ENCODE results near the gene APOE.

Gene APOE

DNA sequence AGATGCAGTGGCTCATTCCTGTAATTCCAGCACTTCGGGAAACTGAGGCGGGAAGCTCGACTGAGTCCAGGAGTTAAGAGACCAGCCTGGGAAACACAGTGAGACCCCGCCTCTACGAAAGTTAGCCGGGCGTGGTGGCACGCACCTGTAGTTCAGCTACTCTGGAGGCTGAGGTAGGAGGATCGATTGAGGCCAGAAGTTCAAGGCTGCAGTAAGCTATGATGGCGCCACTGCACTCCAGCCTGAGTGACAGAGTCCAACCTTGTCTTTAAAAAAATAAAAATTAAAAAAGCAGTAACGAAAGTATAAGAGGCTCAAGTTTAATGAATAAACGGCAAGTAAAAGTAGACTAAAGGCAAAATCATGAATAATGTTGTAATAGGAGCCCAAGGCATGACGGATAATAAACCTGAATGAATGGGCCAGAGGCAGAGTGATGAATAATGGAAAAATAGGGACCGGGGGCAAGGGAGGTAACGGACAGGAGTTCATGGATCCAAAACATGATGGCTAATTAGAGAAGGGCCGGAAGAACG is 15.7 kb upstream of the APOE start:
- Histone ChIP-seq H3K27me3 (no peaks in the 10 kb centered on the region), H3K4me1 (peaks cover 0 to 27% (median 21%) of the 10 kb centered on the region in 4 donors), H3K36me3 (peaks cover 42 to 61% (median 46%) of the 10 kb centered on the region in 3 donors), H3K27ac (peak overlapping the region; percentile 86 to 90), H3K4me3 (peak overlapping the region; percentile 54 to 68), H3K9me3 (no peaks in the 10 kb centered on the region)
- no peak for DNase-seq
- intact Hi-C loops (cut with DNase I; ENCODE audit: low total_unique reads), result no loop called here
- TF ChIP-seq, protein P1, sequence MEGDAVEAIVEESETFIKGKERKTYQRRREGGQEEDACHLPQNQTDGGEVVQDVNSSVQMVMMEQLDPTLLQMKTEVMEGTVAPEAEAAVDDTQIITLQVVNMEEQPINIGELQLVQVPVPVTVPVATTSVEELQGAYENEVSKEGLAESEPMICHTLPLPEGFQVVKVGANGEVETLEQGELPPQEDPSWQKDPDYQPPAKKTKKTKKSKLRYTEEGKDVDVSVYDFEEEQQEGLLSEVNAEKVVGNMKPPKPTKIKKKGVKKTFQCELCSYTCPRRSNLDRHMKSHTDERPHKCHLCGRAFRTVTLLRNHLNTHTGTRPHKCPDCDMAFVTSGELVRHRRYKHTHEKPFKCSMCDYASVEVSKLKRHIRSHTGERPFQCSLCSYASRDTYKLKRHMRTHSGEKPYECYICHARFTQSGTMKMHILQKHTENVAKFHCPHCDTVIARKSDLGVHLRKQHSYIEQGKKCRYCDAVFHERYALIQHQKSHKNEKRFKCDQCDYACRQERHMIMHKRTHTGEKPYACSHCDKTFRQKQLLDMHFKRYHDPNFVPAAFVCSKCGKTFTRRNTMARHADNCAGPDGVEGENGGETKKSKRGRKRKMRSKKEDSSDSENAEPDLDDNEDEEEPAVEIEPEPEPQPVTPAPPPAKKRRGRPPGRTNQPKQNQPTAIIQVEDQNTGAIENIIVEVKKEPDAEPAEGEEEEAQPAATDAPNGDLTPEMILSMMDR (IDR thresholded peaks at IDR 0.05), result no peak

DNA sequence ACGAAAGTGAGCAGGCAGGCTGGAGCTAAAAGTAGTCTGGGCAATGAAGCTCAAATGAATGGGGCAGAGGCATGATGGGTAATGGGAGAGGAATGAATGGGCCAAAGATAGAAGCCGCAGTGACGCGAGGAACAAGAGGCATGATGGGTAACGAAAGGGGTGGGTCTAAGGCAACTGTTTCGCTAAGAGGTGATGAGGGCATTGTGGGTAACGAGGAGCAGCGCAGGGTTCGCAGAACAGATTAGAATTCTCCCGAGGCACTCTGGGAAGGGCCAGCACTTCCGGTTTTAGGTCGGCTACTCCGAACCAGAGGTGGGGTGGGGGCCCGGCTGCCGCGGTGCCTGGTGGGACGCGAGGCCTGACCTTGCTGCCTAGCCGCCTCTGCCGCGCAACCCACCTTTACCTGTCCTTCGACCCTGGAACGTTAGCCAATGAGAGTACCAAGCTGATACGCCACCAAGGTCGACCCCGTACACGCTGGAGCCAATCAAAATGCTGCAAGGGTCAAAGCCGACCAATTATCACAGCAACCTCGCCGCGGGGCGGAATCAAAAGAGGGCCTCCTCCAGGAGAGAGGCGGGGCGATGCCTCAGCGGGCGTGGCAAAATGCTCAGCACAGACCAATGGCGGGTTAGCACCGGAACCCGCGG is 15.1 kb upstream of the APOE start:
- peak overlapping the region; percentile 54 to 68 for H3K4me3 ChIP-seq

DNA sequence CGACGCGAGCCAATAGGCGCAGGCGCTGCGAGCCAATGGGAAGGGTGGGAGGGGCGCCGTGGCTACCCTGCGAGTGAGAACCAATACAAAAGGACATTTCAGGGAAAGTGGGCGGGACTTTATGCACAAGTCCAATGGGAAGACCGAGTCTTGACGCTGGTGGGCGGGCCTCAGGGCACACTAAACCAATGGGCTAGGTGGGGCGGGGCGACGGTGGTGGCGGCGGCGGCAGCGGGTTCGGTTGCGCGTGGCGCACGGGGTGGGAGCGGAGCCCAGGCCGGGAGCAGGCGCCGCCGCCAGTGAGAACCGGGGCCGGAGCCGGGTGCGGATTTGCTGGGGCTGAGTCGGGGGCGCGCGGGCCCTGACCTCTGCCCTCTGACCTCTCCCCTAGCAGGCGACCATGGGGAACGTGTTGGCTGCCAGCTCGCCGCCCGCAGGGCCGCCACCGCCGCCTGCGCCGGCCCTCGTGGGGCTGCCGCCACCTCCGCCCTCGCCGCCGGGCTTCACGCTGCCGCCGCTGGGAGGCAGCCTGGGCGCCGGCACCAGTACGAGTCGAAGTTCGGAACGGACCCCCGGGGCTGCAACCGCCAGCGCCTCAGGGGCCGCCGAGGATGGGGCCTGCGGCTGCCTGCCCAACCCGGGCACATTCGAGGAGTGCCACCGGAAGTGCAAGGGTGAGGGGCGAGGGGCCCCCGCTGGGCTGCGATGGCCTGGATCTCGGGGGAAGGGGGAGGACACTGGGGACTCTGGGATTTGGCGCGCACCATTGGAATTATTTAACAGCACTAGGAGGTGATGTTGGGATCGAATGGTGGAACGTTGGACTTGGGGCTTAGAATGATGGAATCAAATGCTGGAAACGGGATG is 14.3 kb upstream of the APOE start, which contains the start of gene TOMM40:
TSS of gene TOMM40 (plus strand) at position 239 of the 867 bp plus-strand sequence. CDS start at position 401, 162 bp downstream.
- H3K27ac ChIP-seq, result peak within 1 kb of the TSS; percentile 86 to 90
- DNase-seq, result no peak
- no peaks in the 10 kb centered on the region for H3K9me3 ChIP-seq
- H3K4me1 ChIP-seq, result peaks cover 0 to 27% (median 21%) of the 10 kb centered on the region in 4 donors
- TF ChIP-seq, protein P1 (IDR thresholded peaks at IDR 0.05), result no peak
- intact Hi-C loops (cut with DNase I; ENCODE audit: low total_unique reads), result no loop called here
- no peaks in the 10 kb centered on the region for H3K27me3 ChIP-seq
- H3K4me3 ChIP-seq, result peak within 1 kb of the TSS; percentile 65 to 68
- peaks cover 47 to 64% (median 56%) of the 10 kb centered on the region in 3 donors for H3K36me3 ChIP-seq

More for the DNA sequence above, 15.1 kb upstream of the APOE start:
- TF ChIP-seq, protein P1 (IDR thresholded peaks at IDR 0.05), result no peak
- H3K27me3 ChIP-seq, result no peaks in the 10 kb centered on the region
- no peaks in the 10 kb centered on the region for H3K9me3 ChIP-seq
- peaks cover 0 to 27% (median 21%) of the 10 kb centered on the region in 4 donors for H3K4me1 ChIP-seq
- H3K27ac ChIP-seq, result peak overlapping the region; percentile 86 to 90
- DNase-seq, result peak; percentile 100
- intact Hi-C loops (cut with DNase I; ENCODE audit: low total_unique reads), result no loop called here
- H3K36me3 ChIP-seq, result peaks cover 48 to 64% (median 48%) of the 10 kb centered on the region in 3 donors

DNA sequence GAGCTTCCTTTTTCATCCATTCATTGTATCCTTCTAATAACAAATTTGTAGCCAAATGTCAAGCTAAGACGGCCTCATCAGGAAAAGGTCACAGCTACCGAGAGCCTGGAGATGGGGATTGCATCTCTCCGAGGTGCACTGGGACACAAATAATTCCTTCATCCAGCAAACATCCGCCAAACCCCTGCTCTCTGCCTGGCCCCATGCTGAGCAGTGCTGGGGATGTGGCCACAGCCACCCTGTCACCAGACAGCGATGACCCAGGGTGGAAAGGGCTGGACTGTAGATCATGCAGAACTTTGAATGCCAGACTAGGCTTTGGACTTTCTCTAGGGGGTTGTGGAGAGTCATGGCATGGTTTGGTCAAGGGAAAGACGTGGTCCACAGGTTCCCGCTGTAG is 12.7 kb upstream of the APOE start:
- Histone ChIP-seq H3K4me3 (no peak overlapping the region), H3K36me3 (peaks cover 45 to 64% (median 57%) of the 10 kb centered on the region in 3 donors), H3K4me1 (peaks cover 0 to 27% (median 21%) of the 10 kb centered on the region in 4 donors), H3K27me3 (no peaks in the 10 kb centered on the region), H3K9me3 (no peaks in the 10 kb centered on the region), H3K27ac (no peak overlapping the region)
- intact Hi-C loops (cut with DNase I; ENCODE audit: low total_unique reads), result no loop called here
- DNase-seq, result no peak
- TF ChIP-seq, protein P1 (IDR thresholded peaks at IDR 0.05), result no peak

DNA sequence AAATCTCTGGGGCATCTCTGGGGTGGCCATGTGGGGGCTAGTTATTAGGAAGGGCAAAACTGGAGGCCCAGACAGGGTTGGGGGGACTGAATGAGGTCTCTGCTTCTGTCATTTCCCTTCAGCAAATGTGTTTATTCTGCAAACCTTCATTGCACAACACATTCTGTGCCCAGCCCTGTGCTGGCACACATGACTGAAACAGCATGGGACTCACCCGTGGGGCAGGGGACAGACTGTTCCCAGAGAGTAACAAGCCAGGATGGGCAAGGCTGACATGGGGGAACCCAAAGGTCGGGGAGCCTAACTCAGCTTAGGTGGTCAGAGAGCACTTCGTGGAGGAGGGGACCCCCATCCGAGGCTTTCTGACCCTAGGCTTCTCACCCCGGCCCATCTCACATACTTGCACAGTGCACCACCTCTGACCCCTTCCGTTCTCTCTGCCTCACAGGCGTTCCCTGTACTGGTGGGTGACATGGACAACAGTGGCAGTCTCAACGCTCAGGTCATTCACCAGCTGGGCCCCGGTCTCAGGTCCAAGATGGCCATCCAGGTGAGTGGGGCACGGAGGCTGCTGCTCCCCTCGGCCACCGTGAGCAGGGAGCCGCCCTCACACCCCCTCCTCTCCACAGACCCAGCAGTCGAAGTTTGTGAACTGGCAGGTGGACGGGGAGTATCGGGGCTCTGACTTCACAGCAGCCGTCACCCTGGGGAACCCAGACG is 12.1 kb upstream of the APOE start:
- Histone ChIP-seq H3K9me3 (no peaks in the 10 kb centered on the region), H3K36me3 (peaks cover 45 to 64% (median 55%) of the 10 kb centered on the region in 3 donors), H3K4me3 (no peak overlapping the region), H3K4me1 (peaks cover 0 to 27% (median 21%) of the 10 kb centered on the region in 4 donors), H3K27ac (no peak overlapping the region), H3K27me3 (no peaks in the 10 kb centered on the region)
- intact Hi-C loops (cut with DNase I; ENCODE audit: low total_unique reads), result no loop called here
- DNase-seq, result no peak
- TF ChIP-seq, protein P1 (IDR thresholded peaks at IDR 0.05), result no peak

Measured in tibial artery (tissue), 4 donors.